HL-60/S4 treated with phorbol 12-myristate 13-acetate at 8.2 ng/mL for 4 days and 3 days (cell line): ENCODE data around the gene TANK.
"Not testable (repeated sequence)": the region's sequence is repeated elsewhere in the genome, so short reads cannot be mapped to it uniquely, and the experiment has no call there.

ENCODE experiments used
- in situ Hi-C: fragments of 300-500 bp; cut with MboI; formaldehyde crosslinking; loops from 2 replicates; pipeline ENCODE4 v1.15.0; 2022; ENCODE audit warnings: low sequenced_read_pairs

Gene TANK

DNA sequence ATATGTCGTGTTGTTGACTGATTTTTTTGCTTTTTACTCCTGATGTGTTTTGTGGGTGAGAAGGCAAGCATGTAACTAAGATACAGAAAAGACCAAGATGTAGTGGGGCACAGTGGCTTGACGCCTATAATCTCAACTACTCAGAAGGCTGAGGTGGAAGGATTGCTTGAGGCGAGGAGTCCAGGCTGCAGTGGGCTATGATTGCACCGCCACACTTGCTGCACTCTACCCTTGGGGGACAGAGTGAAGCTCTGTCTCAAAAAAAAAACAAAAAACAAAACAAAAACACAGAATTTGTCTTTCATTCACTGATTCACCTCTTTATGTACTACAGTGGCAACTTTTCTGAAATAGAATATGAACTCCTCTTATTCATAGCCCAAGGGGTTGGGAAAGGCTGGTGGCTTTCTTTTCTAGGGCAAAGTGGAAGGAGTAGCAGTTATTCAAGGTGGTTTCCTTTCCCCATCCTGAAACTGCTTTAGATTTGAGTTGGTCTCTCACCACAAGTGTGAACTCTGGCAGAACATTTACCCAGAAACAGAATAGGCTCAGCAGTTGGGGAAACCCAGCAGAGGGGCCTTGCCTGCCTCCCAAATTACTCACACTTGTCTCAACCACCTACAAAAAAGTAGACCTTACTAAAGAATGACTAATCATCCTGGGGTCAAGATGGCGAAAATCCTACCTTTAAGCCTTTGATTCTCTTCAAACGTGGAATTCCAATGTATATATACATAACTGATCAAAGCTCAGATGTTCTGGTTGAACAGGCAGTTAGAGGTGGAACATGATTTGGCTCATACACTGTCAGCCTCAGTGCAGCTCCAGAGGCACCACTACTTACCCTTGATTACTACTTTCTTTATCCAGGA is 6.5 kb downstream of the TANK start:
- in situ Hi-C loops, result no loop called here

DNA sequence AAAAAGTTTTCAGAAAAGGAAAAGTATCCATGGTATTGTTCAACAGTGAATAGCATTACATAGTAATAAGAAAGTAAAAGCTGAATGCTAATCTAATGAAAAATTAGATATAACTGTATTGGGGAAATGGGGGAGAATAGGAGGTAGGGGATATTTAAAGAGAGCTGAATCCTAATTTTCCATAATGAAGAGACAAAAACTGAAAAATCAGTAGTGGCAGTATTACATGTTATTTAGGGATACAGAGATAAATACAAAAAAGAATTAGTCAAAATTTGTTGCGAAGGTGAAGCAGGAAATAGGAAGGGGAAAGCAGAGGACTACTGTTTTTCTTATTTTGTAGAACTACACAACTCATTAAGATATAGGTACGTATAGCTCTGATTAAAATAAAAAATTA is 9.1 kb downstream of the TANK start:
- in situ Hi-C loops, result no loop called here

DNA sequence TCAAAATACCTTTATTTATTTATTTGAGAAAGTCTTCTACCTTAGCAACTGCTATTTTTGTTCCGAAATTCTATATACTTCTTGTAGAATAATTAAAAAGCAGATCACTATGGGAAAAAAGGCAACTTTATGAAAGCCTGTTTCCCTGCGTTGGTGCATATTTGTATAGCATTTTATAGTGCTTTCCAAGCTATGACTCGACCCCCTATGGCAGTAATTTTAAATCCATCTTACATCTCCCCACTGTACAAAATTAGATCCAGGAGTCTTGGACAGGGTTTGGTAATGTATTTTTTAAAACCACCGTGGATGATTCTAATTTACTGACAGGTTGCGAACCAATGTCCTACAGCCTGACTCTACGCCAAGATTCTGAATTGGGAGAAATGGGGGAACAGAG is 10.1 kb downstream of the TANK start:
- in situ Hi-C loops, result no loop called here

DNA sequence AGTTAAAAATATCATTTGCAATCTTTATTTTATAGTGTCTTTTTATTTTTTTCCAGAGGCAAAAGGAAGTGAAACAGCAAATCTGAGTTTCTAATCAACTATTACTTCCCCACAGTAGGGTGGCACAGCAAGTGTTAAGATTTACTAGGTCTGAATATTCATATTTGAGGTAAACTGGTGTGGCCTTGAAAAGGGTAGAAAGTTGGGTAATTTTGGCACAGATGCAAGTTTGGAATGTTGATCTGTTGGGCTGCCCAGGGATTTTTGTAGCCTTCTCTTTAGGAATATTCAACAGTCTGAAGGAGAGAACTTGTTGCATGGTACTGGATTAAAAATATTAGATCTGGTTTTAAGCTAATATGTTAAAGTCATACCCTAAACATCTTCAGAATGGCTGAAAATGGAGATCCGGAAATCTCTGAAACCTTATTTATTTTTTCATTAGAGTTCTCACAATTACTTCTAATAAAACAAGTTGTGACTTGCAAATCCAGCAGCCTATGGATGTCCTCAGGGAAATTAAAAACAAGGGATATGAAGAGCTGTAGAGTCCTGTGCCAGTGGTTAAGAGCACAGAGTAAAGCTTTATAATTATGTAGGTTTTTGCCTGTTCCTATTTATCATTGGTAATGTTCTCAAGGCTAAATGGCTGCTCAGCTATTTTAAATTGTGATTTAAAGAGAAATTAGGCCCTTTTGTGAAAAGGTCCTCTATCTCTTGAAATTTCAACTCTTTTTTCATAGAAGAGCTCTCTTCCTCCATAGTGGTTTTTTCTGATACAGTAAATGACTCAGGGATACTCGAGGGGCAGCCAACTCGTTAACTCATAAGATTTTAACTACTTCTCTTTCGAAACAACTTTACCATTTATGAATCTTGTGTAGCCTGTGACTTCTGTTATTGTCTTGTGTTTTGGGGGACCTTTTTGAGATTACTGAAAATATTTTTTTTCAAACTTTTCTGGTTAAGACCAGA is 11.0 kb downstream of the TANK start:
- in situ Hi-C loops, result no loop called here

DNA sequence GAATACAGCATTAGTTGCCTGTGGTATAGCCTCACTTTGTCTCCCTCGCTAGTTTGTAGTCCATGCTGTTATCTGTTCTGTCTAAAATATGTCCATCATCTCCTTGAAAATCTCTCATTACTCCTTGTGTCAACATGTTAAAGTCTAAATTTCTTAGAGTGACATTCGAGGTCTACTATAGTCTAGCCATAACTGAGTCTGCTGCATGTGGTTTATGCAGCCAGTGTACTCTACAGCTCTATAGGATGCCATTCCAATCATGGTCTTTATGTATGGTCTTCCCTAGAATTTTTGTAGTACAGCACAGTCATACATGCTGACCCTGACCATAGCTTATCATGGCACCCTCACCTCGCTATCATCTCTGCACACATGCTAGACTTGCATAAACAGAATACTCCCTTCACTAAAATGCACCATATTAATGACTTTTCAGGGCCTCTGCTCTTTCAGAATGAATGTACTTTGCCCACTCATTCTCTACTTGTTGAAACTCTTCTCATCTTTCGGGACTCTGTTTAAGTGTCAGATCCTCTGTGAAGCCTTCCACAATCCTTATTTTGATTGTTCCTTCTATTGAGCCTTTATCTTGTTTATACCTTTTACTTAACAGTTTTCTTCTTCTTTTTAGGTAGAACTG is 12.8 kb downstream of the TANK start:
- in situ Hi-C loops, result no loop called here

DNA sequence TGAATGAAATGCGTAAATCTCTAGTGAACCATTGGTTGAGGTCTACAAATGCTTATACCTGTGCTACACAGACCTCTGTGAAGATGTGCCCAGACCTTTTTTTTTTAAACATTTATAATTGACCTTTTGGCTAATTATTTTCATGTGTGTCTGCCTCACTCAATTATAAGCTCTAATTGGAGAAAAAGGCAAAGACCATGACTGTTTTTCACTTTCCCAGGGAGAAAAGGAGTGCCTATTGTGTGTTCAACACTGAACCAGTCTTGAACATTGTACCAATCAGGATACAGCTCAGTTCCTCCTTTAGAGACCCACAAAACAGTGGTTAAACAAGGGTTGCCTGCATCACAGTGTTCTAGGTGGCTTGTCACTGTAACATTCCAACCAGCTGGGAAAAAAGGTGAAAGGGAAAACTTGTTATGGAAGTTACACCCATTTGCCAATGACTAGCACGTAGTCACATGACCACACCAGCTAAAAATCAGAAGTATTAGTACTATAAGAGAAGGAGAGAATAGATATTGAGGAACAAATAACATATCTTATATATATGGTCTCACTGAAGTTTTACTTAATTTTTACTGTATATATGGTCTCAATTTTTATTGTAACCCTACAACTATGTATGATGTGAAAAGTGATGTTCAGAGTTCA is 13.4 kb downstream of the TANK start:
- in situ Hi-C loops, result no loop called here

DNA sequence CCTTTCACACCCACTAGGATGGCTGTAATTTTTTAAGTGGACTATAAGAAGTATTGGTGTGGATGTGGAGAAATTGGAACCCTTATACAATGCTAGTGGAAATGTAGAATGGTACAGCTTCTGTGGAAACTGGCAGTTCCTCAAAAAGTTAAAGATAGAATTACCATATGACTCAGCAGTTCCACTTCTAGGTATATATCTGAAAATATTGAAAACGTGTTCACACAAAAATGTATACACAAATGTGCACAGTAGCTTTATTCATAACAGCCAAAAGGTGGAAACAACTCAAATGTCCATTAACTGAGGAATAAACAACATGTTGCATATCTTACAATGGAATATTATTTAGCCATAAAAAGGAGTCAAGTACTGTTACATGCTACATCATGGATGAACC is 17.7 kb downstream of the TANK start:
- in situ Hi-C loops, result no loop called here

DNA sequence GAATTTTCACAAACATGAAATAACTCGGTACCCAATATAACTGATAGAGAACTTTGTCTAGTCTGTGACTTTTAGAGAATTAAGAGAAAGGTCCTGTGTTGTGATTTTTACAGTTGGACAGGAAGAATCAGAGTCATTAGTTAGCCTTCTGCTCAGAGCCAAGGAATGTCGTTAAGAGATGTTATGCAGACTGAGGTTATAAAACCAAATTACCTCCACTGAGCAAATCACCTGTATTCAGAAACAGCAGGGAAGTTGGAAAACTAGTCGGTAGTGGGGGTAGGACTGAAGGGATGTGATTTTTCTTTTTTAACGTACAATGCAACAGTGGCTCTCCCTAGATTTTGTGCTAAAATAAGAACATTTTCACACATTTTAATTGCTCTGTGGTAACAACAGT is 18.5 kb downstream of the TANK start:
- in situ Hi-C loops, result no loop called here

DNA sequence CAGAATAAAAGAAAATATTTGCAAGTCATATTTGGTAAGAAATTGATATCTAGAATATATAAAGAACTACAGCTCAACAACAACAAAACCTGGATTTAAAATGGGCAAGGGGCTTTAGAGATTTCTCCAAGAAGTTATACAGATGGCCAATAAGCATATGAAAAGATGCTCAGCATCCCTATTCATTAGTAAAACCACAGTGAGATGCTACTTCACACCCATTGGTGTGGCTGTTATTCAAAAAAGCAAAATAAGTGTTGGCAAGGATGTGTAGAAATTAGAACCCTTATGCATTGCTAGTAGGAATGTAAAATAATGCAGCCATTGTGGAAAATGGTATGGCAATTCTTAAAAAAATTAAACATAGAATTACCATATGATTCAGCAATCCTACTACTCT is 29.8 kb downstream of the TANK start:
- in situ Hi-C loops, result no loop called here

DNA sequence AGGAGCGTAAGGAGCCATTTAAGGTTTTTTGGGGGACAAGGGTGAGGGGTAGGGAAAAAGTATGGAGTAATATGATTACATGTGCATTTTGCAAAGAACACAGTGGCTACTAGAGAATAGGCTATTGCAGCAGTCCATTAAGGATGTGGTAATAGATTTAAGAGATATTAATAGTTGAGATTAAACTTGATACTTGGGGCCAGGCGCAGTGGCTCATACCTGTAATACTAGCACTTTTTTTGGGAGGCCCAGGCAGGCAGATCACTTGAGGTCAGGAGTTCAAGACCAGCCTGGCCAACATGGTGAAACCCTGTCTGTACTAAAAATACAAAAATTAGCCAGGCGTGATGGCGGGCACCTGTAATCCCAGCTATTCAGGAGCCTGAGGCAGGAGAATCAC is 35.4 kb downstream of the TANK start:
- in situ Hi-C loops, result not testable (repeated sequence)

DNA sequence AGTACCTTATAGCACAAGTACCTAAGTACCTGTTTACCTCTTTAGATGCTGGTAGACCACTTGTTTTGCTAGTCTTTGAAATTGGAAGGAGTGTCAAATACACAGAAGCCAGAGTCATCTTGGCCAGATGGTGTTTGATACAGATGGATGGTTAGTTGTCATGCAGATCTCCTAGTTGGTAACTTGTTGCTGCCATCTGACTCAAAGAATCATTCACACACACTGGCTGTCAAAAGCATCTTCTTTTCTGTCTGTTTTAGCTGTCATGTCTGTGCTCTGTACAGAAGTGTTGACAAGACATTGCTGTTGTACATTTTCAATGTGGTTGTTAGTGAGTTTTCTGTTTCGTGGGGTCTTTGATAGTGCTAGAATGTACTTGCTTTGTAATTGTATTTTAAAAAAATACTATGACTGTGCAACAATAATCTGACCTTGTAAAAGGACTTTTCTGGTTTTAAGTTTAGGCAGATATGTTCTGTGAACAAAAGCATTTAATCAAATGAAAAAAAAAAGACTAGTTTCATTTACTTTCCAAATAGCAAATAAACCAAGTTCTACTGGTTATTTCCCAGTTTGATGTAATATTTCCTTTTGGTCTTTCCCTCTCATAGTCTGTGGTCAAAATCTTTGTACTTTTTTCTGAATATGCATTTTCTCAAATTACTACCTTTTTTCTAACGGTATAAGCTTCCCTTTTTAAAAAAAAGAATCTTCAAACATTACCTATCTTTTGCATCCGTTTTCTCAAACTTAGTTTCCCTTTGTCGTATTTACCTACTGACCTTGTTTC is 39.9 kb downstream of the TANK start:
- in situ Hi-C loops, result no loop called here

DNA sequence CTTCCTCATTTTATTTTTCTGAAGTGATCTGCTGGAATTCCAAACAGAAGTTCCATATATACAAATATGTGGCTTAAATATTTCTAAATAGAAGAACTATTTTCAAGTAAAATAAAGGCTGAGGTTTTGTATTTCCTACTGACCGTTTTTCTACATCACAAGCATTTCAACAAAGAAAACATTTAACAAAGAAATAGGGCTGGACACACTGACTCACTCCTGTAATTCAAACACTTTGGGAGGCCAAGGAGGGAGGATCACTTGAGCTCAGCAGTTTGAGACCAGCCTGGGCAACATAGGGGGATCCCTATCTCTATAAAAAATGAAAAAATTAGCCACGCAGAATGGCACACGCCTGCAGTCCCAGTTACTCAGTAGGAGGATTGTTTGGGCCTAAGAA is 44.6 kb downstream of the TANK start:
- in situ Hi-C loops, result no loop called here

DNA sequence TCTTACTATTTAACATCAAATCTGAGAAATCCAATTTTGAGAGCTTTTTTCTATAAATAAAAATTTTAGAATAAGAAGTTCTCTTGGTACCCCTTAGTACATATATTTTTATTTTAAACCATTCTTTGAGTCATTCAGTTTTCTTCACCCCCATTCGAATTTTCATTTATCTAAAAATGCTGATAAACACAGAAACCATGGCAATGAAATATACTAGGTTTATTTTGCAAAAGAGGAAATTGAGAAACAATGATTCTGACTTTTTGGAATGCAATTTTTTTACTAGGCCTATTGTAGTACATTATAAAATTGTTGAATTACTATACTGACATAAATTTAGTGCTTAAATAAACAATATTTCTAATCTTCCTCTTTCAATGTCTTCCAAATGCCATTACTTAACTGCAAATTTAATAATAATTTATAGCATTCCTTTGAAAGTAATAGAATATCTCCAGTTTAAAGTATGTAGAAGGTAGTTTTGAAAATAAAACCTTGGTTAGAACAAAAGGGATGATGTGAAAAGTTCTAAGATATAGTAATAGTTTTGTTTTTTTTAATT is 46.3 kb downstream of the TANK start:
- in situ Hi-C loops, result no loop called here

DNA sequence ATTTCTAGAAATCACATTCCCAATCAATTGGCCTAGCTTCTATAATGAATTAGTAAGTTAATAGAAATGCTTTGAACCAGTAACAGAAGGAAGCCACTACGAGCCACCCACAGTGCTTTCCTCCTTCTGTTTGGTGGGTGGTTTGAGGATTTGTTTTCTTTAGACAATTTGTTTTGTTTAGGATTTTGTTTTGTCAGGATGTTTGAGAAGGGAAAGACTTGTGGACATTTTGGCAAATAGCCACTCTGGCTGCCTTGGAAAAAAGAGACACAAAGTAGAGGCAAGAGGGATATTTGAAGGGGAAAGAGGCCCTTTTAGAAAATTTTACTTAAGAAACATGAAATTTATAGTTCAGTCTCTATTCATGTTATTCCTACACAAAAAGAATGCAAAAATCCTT is 47.7 kb downstream of the TANK start:
- in situ Hi-C loops, result no loop called here

DNA sequence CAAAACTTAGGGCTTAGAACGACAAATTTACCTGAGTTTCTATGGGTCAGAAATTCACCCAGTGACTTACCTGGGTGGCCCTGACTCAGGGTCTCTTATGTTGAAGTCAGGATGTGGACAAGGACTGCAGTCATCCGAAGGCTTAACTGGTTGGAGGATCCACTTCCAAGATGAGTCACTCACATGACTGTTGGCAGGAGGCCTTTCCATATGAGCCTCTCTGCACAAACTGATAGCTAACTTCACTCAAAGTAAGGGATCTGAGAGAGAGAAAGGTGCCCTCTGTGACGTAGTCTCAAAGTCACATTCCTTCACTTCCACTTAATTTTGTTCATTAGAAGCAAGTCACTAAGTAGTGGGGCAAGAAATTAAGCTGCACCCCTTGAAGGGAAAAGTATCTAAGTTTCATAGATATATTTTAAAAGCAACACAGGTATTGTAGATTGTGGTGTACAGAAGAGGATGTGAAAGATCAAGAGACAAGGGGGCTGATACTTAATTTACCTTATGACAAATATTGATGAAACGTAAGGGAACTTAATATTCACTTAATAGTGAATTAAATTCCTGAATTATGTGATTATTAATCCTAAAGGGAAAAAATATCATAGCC is 48.4 kb downstream of the TANK start:
- in situ Hi-C loops, result no loop called here

DNA sequence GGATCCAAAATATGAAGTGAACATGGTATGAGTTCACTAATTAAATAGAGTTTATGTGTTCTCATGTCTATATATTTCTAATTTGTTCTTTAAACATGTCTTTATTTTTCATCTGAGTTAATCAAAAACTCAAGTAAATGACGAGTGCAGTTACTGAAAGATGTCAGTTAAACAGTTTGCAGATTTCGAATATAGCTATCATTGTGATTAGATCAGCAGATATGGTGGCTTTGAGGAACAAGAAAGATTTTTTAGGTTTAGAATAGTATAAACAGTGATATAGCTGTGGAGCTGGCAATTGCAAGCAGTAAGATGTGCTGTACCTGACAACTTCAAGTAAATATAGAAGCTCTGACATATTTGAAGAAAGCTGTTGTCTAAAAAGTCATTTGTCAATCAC is 49.7 kb downstream of the TANK start:
- in situ Hi-C loops, result no loop called here

DNA sequence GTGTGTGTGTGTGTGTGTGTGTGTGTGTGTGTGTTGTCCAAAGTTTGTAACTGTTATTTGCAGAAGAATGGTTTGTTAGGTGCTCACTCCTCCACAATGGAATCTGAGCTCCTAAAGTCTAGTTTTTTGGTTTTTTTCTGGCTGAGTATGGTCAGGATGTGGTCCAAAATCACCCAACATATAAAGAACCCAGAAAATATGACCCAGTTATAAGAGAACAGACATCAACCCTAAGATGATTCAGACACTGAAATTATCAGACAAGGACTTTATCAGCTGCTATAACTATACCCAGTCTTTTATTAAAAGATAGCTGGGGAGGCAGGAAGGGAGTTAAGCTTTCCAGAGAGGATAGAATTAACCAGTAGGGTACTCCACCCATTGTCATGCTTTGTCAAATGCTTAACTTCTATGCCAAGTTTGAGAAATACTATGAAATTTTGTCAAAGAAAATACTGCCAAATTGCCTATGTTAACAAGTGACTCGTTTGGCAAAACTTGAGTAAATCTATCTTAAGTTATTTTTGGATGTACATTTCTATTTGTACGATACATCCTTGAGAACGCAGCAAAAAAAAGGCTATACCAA is 57.5 kb downstream of the TANK start:
- in situ Hi-C loops, result no loop called here

DNA sequence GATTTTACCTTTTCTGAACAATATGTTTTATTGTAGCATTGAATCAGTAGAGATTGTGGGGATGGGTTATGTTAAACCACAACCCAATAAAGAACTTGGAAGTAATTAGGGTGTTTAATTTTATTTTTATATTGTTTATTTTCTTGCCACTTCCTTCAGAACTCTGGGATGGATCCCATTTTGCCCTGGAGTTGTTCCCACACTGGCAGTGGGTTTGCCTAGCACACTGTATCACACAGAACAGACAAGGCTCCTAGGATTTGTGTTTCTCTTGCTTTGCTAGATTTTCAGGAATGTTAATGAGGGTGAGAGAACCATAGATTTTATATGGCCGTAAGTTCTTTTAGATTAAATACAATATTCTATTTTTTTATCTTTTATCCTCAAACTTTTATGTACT is 59.0 kb downstream of the TANK start:
- in situ Hi-C loops, result no loop called here

DNA sequence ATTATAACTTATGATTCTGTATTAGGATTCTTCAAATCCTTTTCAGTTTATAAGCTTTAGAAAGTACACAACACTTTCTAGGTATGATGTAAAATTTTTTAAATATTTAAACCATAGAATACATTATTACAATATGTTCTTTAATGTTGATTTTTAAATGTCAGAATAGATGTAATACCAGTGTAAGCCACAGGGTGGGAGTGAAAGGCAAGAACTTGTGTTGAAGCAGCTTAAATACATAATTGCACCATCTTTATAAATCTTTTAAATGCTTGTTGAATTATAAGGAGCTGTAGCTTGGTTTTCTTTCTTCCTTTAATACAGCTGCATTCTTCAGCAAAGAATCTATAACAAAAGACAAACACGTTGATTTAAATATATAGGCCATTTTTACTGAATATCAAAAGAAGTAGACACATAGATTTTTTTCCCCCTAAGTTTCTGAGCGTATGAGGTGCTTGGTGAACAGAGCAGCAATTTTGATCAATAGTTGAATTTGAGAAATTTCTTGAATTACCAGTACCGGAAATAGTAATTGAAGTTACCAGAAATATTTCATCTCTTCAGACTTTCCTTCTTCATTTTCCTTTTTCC is 63.0 kb downstream of the TANK start:
- in situ Hi-C loops, result no loop called here
